ENCODE data around the gene HTT-AS.

The HTT-AS gene

GRCh38 chr4:3044870-3045819, 29.2 kb downstream of the HTT-AS start:
- no peak for TF ChIP-seq CTCF (IDR thresholded peaks at IDR 0.05)

GRCh38 chr4:3043282-3044020, 30.9 kb downstream of the HTT-AS start:
- TF ChIP-seq CTCF (IDR thresholded peaks at IDR 0.05) = no peak

GRCh38 chr4:3042226-3042625, 32.1 kb downstream of the HTT-AS start:
- TF ChIP-seq CTCF (IDR thresholded peaks at IDR 0.05) = no peak

GRCh38 chr4:3041192-3042142, 32.9 kb downstream of the HTT-AS start:
- no peak for TF ChIP-seq CTCF (IDR thresholded peaks at IDR 0.05)

- no peak for TF ChIP-seq CTCF (IDR thresholded peaks at IDR 0.05)
Observed at GRCh38 chr4:3040452-3041191, 33.7 kb downstream of the HTT-AS start.

GRCh38 chr4:3039706-3040366, 34.5 kb downstream of the HTT-AS start:
- no peak for TF ChIP-seq CTCF (IDR thresholded peaks at IDR 0.05)
